ENCODE data around the gene CLDN22. TPM values are rescaled to one million over a fixed set of nuclear protein-coding genes. Genes with fewer than 3 reads are reported as not detected.

CLDN22 gene
- total and polyA plus RNA-seq, 2 donors (not counting 1 experiment from before 2014, with no cell fraction given) = not detected

- Histone ChIP-seq H3K4me3 (ENCODE audit: control extremely low read depth in 1 of 5, extremely low read depth in 1 of 5, insufficient read depth in 1 of 5, low read depth in 2 of 5, low read length in 4 of 5) (no peak overlapping the region), H3K4me2 (replicated peaks; ENCODE audit: low read depth, low read length, poor library complexity, severe bottlenecking) (no peak overlapping the region), H3K27ac (ENCODE audit: low read length in 2 of 2) (no peak overlapping the region), H2AFZ (ENCODE audit: insufficient read depth, low read depth, low read length, poor library complexity, severe bottlenecking) (no peak overlapping the region), H3K9me3 (ENCODE audit: control extremely low read depth in 1 of 3, control insufficient read depth in 2 of 3, insufficient read depth in 1 of 3, low read length in 2 of 3) (no peaks in the 10 kb centered on the region), H3K27me3 (replicated peaks in 1 of 4; ENCODE audit: control extremely low read depth in 1 of 4, control insufficient read depth in 3 of 4, insufficient read depth in 4 of 4, low read length in 3 of 4) (no peaks in the 10 kb centered on the region), H3K4me1 (ENCODE audit: control insufficient read depth in 2 of 2, insufficient read depth in 2 of 2, low read length in 2 of 2) (no peaks in the 10 kb centered on the region), H4K20me1 (ENCODE audit: control insufficient read depth, insufficient read depth, low read length, poor library complexity, severe bottlenecking) (no peaks in the 10 kb centered on the region), H3K79me2 (ENCODE audit: control insufficient read depth, insufficient read depth, low read length) (no peaks in the 10 kb centered on the region), H3K9ac (ENCODE audit: low read length) (no peak overlapping the region), H3K36me3 (replicated peaks in 1 of 2; ENCODE audit: control extremely low read depth in 1 of 2, control insufficient read depth in 1 of 2, extremely low read depth in 1 of 2, insufficient read depth in 2 of 2, low read length in 1 of 2) (no peaks in the 10 kb centered on the region)
- Mint-ChIP-seq H3K4me1 (no peaks in the 10 kb centered on the region), H3K4me3 (no peak overlapping the region), H3K9me3 (ENCODE audit: insufficient read depth) (no peaks in the 10 kb centered on the region), H3K27ac (no peak overlapping the region), H3K27me3 (peaks cover 11% of the 10 kb centered on the region)
- TF ChIP-seq, protein P1, sequence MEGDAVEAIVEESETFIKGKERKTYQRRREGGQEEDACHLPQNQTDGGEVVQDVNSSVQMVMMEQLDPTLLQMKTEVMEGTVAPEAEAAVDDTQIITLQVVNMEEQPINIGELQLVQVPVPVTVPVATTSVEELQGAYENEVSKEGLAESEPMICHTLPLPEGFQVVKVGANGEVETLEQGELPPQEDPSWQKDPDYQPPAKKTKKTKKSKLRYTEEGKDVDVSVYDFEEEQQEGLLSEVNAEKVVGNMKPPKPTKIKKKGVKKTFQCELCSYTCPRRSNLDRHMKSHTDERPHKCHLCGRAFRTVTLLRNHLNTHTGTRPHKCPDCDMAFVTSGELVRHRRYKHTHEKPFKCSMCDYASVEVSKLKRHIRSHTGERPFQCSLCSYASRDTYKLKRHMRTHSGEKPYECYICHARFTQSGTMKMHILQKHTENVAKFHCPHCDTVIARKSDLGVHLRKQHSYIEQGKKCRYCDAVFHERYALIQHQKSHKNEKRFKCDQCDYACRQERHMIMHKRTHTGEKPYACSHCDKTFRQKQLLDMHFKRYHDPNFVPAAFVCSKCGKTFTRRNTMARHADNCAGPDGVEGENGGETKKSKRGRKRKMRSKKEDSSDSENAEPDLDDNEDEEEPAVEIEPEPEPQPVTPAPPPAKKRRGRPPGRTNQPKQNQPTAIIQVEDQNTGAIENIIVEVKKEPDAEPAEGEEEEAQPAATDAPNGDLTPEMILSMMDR (IDR thresholded peaks at IDR 0.05) = no peak
- TF ChIP-seq EZH2 (IDR thresholded peaks at IDR 0.05; ENCODE audit: borderline replicate concordance, insufficient read depth, low read depth, low read length, poor library complexity, severe bottlenecking) = no peak
- POLR2A ChIA-PET = no interaction called here
- ATAC-seq (ENCODE audit: low read depth) (no peak), DNase-seq (no peak)
- CTCF ChIA-PET = no interaction called here
- intact Hi-C loops (cut with micrococcal nuclease) = no loop called here
- 56% methylated on average over 4 of the region's 10 CpGs for WGBS (ENCODE audit: insufficient coverage)
These were observed 1.4 kb downstream of the CLDN22 start for GRCh38 chr4:183318656-183319055.

- no peak overlapping the region for H3K4me3 Mint-ChIP-seq
- H3K4me3 ChIP-seq (ENCODE audit: control extremely low read depth in 1 of 5, extremely low read depth in 1 of 5, insufficient read depth in 1 of 5, low read depth in 2 of 5, low read length in 4 of 5) = no peak overlapping the region
- 96% methylated on average over 5 of the region's 9 CpGs for WGBS (ENCODE audit: insufficient coverage)
- peaks cover 15% of the 10 kb centered on the region for H3K27me3 Mint-ChIP-seq
- H4K20me1 ChIP-seq (ENCODE audit: control insufficient read depth, insufficient read depth, low read length, poor library complexity, severe bottlenecking) = no peaks in the 10 kb centered on the region
- no peak for DNase-seq
- TF ChIP-seq, protein P1 (IDR thresholded peaks at IDR 0.05) = no peak
- TF ChIP-seq EZH2 (IDR thresholded peaks at IDR 0.05; ENCODE audit: borderline replicate concordance, insufficient read depth, low read depth, low read length, poor library complexity, severe bottlenecking) = no peak
- no peak overlapping the region for H3K4me2 ChIP-seq (replicated peaks; ENCODE audit: low read depth, low read length, poor library complexity, severe bottlenecking)
- no peaks in the 10 kb centered on the region for H3K4me1 ChIP-seq (ENCODE audit: control insufficient read depth in 2 of 2, insufficient read depth in 2 of 2, low read length in 2 of 2)
- no peaks in the 10 kb centered on the region for H3K9me3 Mint-ChIP-seq (ENCODE audit: insufficient read depth)
- no peak overlapping the region for H3K9ac ChIP-seq (ENCODE audit: low read length)
- no peaks in the 10 kb centered on the region for H3K36me3 ChIP-seq (replicated peaks in 1 of 2; ENCODE audit: control extremely low read depth in 1 of 2, control insufficient read depth in 1 of 2, extremely low read depth in 1 of 2, insufficient read depth in 2 of 2, low read length in 1 of 2)
- H3K27me3 ChIP-seq (replicated peaks in 1 of 4; ENCODE audit: control extremely low read depth in 1 of 4, control insufficient read depth in 3 of 4, insufficient read depth in 4 of 4, low read length in 3 of 4) = no peaks in the 10 kb centered on the region
- intact Hi-C loops (cut with micrococcal nuclease) = no loop called here
- CTCF ChIA-PET = no interaction called here
- H3K27ac ChIP-seq (ENCODE audit: low read length in 2 of 2) = no peak overlapping the region
- ATAC-seq (ENCODE audit: low read depth) = no peak
- no peaks in the 10 kb centered on the region for H3K4me1 Mint-ChIP-seq
- no peak overlapping the region for H3K27ac Mint-ChIP-seq
- no peak overlapping the region for H2AFZ ChIP-seq (ENCODE audit: insufficient read depth, low read depth, low read length, poor library complexity, severe bottlenecking)
- POLR2A ChIA-PET = no interaction called here
- H3K79me2 ChIP-seq (ENCODE audit: control insufficient read depth, insufficient read depth, low read length) = no peaks in the 10 kb centered on the region
- no peaks in the 10 kb centered on the region for H3K9me3 ChIP-seq (ENCODE audit: control extremely low read depth in 1 of 3, control insufficient read depth in 2 of 3, insufficient read depth in 1 of 3, low read length in 2 of 3)
These were observed 5.3 kb downstream of the CLDN22 start for GRCh38 chr4:183314806-183315205.

Data from B cell (primary cell).